ENCODE results near the gene HEMK1. TPM values are rescaled to one million over a fixed set of nuclear protein-coding genes. Genes with fewer than 3 reads are reported as not detected.

The HEMK1 gene
- total and polyA plus RNA-seq, 2 of the 4 experiments (the other 2 are of a cell fraction): 17.2 to 20.8 TPM

GRCh38 chr3:50604628-50605588, 35.6 kb downstream of the HEMK1 start:
- Histone ChIP-seq H3K18ac (ENCODE audit: low read depth, low read length) (no peak overlapping the region), H3K56ac (ENCODE audit: extremely low read depth, insufficient read depth, low read length) (no peak overlapping the region), H4K91ac (ENCODE audit: insufficient read depth, low read depth, low read length) (no peak overlapping the region), H2BK15ac (ENCODE audit: low read depth, low read length) (no peak overlapping the region), H3K27me3 (ENCODE audit: control insufficient read depth, insufficient read depth, low read length) (no peaks in the 10 kb centered on the region), H3K14ac (replicated peaks; ENCODE audit: low read depth, low read length) (no peak overlapping the region), H2BK120ac (ENCODE audit: low read depth, low read length) (no peak overlapping the region), H2BK5ac (ENCODE audit: low read depth, low read length, poor library complexity, severe bottlenecking) (no peak overlapping the region), H2AK9ac (replicated peaks; ENCODE audit: low read depth, low read length, poor library complexity) (no peak overlapping the region), H4K5ac (ENCODE audit: low read depth, low read length) (no peak overlapping the region), H3K4me2 (ENCODE audit: low read depth, low read length) (no peak overlapping the region), H3K4ac (ENCODE audit: low read depth, low read length) (no peak overlapping the region), H4K8ac (ENCODE audit: low read depth in 2 of 2, low read length in 2 of 2) (no peak overlapping the region), H2AFZ (replicated peaks; ENCODE audit: low read length, poor library complexity) (no peak overlapping the region), H2BK20ac (ENCODE audit: low read depth, low read length) (no peak overlapping the region), H3K4me1 (ENCODE audit: control insufficient read depth, insufficient read depth, low read length) (peaks cover 19% of the 10 kb centered on the region), H2AK5ac (ENCODE audit: low read depth, low read length) (no peak overlapping the region), H3K9me3 (ENCODE audit: control insufficient read depth, insufficient read depth, low read length) (no peaks in the 10 kb centered on the region), H3K23ac (ENCODE audit: low read depth, low read length) (no peak overlapping the region), H3K79me1 (ENCODE audit: low read depth in 1 of 2, low read length in 2 of 2) (peaks cover 0 to 4% of the 10 kb centered on the region in 2 experiments; a peak in 2 of 4 replicates), H3K4me3 (ENCODE audit: insufficient read depth, low read depth, low read length) (no peak overlapping the region), H3K9me1 (ENCODE audit: insufficient read depth, low read length) (peaks cover 18% of the 10 kb centered on the region), H3K27ac (ENCODE audit: insufficient read depth, low read length) (no peak overlapping the region), H3K9ac (ENCODE audit: low read depth, low read length) (no peak overlapping the region), H3K36me3 (ENCODE audit: control insufficient read depth, insufficient read depth, low read length) (peaks cover 28% of the 10 kb centered on the region; the same call in 1 of the 2 replicates), H4K20me1 (ENCODE audit: insufficient read depth, low read length) (no peaks in the 10 kb centered on the region)
- dilution Hi-C loops (cut with HindIII; ENCODE audit: low sequenced_read_pairs, unreplicated experiment): no loop called here
- WGBS, 2 experiments (ENCODE audit: extremely low coverage in 2 of 2, insufficient read length in 1 of 2): 83% methylated on average over 4 of the region's 14 CpGs; no CpG with 5 or more reads in 1 of the 2 experiments
- ChIA-PET CTCF (interaction anchor here (1.5 kb wide), 1 partner anchor 11 kb away, joined by 4 read pairs; no protein-coding TSS in a partner anchor), POLR2A (ENCODE audit: unreplicated experiment) (no interaction called here)
- BruUV-seq (replicated peaks): no TSS peak
- DNase-seq (no peak), ATAC-seq (ENCODE audit: low read depth) (no peak)
- in situ Hi-C loops (cut with MboI; ENCODE audit: low sequenced_read_pairs): loop anchor here (25.0 kb wide), 1 partner anchor 1082 kb away; no protein-coding TSS in a partner anchor
- intact Hi-C loops (cut with micrococcal nuclease): no loop called here
- no peak for TF ChIP-seq RAD21 (IDR thresholded peaks at IDR 0.05; ENCODE audit: low read length)
- no peak for TF ChIP-seq POLR2A (IDR thresholded peaks at IDR 0.05; ENCODE audit: low read depth, low read length)
- TF ChIP-seq CEBPB (IDR thresholded peaks at IDR 0.05; ENCODE audit: low read depth, low read length): no peak
- no peak for TF ChIP-seq NFE2L2 (IDR thresholded peaks at IDR 0.05; ENCODE audit: low read depth, low read length)
- no peak for TF ChIP-seq MXI1 (IDR thresholded peaks at IDR 0.05; ENCODE audit: borderline replicate concordance, low read depth, low read length)
- no peak for TF ChIP-seq MAZ (IDR thresholded peaks at IDR 0.05; ENCODE audit: borderline replicate concordance, low read depth, low read length)
- no peak for TF ChIP-seq FOS (IDR thresholded peaks at IDR 0.05; ENCODE audit: low read depth, low read length)
- TF ChIP-seq RFX5 (IDR thresholded peaks at IDR 0.05; ENCODE audit: low read depth, low read length): no peak
- TF ChIP-seq CHD1 (IDR thresholded peaks at IDR 0.05; ENCODE audit: low read depth, low read length): no peak
- TF ChIP-seq USF2 (IDR thresholded peaks at IDR 0.05; ENCODE audit: low read depth, low read length): no peak
- TF ChIP-seq BHLHE40 (IDR thresholded peaks at IDR 0.05; ENCODE audit: low read depth, low read length): no peak
- TF ChIP-seq CTCF (conservative IDR thresholded peaks at IDR 0.05; ENCODE audit: low read depth, low read length): no peak
- no peak for TF ChIP-seq ELK1 (IDR thresholded peaks at IDR 0.05; ENCODE audit: borderline replicate concordance, low read depth, low read length)
- no peak for TF ChIP-seq MAFK (IDR thresholded peaks at IDR 0.05; ENCODE audit: low read depth, low read length)
